ENCODE measurements around the gene ROBO2. TPM values are rescaled to one million over a fixed set of nuclear protein-coding genes. Genes with fewer than 3 reads are reported as not detected.

The ROBO2 gene
- total and polyA plus RNA-seq, 10 donors, result 0.41 to 14.8 (median 5.2) TPM

DNA sequence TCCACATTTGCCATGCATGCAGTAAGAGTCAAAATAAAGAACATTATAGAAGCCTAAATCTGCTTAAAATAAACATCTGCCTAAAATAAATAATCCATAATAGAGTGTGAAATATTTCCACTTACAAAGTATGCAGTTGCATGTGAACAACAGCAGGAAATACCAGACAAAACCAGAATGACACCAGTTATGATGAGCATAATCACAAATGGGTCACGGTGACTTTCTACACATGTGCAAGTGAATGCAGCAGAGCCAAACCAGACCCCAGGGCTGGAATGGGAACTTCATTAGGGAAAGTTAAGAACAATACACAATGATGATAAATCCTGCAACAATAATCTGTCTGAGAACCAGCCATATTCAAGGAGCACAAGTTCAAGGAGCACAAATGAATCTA lies 615.5 kb downstream of the ROBO2 start:
- H3K4me3 ChIP-seq, result no peak overlapping the region
- H3K36me3 ChIP-seq, result no peaks in the 10 kb centered on the region
- TF ChIP-seq POLR2AphosphoS5 (IDR thresholded peaks at IDR 0.05), result no peak
- TF ChIP-seq, protein P1, sequence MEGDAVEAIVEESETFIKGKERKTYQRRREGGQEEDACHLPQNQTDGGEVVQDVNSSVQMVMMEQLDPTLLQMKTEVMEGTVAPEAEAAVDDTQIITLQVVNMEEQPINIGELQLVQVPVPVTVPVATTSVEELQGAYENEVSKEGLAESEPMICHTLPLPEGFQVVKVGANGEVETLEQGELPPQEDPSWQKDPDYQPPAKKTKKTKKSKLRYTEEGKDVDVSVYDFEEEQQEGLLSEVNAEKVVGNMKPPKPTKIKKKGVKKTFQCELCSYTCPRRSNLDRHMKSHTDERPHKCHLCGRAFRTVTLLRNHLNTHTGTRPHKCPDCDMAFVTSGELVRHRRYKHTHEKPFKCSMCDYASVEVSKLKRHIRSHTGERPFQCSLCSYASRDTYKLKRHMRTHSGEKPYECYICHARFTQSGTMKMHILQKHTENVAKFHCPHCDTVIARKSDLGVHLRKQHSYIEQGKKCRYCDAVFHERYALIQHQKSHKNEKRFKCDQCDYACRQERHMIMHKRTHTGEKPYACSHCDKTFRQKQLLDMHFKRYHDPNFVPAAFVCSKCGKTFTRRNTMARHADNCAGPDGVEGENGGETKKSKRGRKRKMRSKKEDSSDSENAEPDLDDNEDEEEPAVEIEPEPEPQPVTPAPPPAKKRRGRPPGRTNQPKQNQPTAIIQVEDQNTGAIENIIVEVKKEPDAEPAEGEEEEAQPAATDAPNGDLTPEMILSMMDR (IDR thresholded peaks at IDR 0.05 in 8 of 11, conservative IDR thresholded peaks at IDR 0.05 in 3 of 11), result no peak
- TF ChIP-seq POLR2A (IDR thresholded peaks at IDR 0.05), result no peak
- intact Hi-C loops (cut with DNase I; ENCODE audit: low total_unique reads), result no loop called here
- DNase-seq, result no peak
- H3K27ac ChIP-seq, result no peak overlapping the region
- peaks cover 0 to 18% (median 13%) of the 10 kb centered on the region in 8 donors for H3K9me3 ChIP-seq
- 52 to 94% (median 81%) methylated on average over 1 of the region's 1 CpG for WGBS, 5 donors
- no peaks in the 10 kb centered on the region for H3K4me1 ChIP-seq
- H3K27me3 ChIP-seq (replicated peaks in 1 of 7), result no peaks in the 10 kb centered on the region

DNA sequence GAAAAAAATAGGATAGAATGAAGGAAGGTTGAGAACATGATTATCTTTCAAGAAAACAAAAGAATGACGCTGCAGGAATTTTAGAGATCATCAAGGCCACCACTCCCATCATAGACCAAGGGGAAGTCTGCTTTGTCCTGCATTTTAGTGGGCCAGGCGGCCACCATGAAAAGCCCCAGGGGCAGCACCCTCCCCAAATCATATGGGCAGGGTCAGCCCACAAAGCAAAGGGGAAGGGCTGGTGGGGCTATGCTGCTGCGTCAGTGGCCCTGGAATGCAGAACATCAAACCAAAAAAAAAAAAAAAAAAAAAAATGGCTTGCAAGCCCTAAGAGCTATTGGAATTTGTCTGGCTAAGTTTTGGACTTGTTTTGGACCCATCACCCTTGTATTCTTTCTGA lies 620.8 kb downstream of the ROBO2 start:
- Histone ChIP-seq H3K9me3 (peaks cover 0 to 53% (median 20%) of the 10 kb centered on the region in 8 donors), H3K36me3 (no peaks in the 10 kb centered on the region), H3K4me1 (no peaks in the 10 kb centered on the region), H3K4me3 (no peak overlapping the region), H3K27ac (no peak overlapping the region), H3K27me3 (replicated peaks in 1 of 7) (no peaks in the 10 kb centered on the region)
- DNase-seq, result no peak
- intact Hi-C loops (cut with DNase I; ENCODE audit: low total_unique reads), result no loop called here
- 64 to 83% (median 73%) methylated on average over 3 of the region's 3 CpGs for WGBS, 5 donors
- TF ChIP-seq POLR2A (IDR thresholded peaks at IDR 0.05) (no peak), POLR2AphosphoS5 (IDR thresholded peaks at IDR 0.05) (no peak)
- TF ChIP-seq, protein P1 (IDR thresholded peaks at IDR 0.05 in 8 of 11, conservative IDR thresholded peaks at IDR 0.05 in 3 of 11), result no peak

DNA sequence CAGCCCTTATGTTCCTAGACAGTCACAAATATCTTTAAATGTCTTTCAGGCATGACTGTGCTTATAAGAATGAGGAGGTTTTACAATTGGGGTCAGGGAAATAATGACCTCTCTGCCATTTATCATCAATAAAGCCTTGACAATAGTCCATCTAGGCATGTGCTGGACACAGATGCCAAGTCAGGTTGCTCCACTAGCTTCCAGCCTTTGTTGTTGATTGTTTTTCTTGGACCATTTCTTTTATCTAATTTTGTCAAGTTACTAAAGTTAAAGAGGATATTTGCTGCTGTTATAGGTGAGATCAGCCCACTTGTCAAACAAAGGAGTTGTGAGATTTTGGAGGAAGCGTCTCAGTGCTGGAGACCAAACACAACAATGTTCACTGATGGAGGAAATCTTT lies 628.0 kb downstream of the ROBO2 start:
- H3K27me3 ChIP-seq (replicated peaks in 1 of 7), result no peaks in the 10 kb centered on the region
- no peaks in the 10 kb centered on the region for H3K4me1 ChIP-seq
- no peak for DNase-seq
- intact Hi-C loops (cut with DNase I; ENCODE audit: low total_unique reads), result no loop called here
- H3K27ac ChIP-seq, result no peak overlapping the region
- no peaks in the 10 kb centered on the region for H3K36me3 ChIP-seq
- TF ChIP-seq POLR2A (IDR thresholded peaks at IDR 0.05), result no peak
- no peak overlapping the region for H3K4me3 ChIP-seq
- WGBS, 5 donors, result 27 to 45% (median 34%) methylated on average over 1 of the region's 1 CpG
- H3K9me3 ChIP-seq, result peaks cover 0 to 33% (median 2%) of the 10 kb centered on the region in 8 donors

DNA sequence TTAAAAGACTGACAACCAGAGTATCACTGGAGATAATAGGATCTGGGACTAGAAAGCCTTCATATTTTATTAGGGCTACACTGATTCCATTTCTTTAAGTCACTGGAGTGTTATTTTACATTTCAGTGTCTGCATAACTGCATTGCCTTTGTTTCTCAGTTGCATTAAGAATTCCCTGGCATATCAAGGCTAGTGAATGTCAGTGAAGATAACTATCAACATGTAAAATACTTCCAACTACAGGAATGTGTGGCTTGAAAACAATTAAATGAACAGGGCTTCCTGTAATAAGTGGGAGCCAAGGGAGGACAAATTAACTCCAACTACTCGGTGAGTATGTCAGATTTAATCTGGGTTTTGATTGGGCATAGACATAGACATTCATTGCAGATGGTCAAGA lies 628.5 kb downstream of the ROBO2 start:
- H3K4me1 ChIP-seq, result no peaks in the 10 kb centered on the region
- DNase-seq, result no peak
- H3K9me3 ChIP-seq, result peaks cover 0 to 30% (median 2%) of the 10 kb centered on the region in 8 donors
- 20 to 40% (median 33%) methylated on average over 1 of the region's 1 CpG for WGBS, 5 donors
- no peak overlapping the region for H3K4me3 ChIP-seq
- no peaks in the 10 kb centered on the region for H3K27me3 ChIP-seq (replicated peaks in 1 of 7)
- H3K36me3 ChIP-seq, result no peaks in the 10 kb centered on the region
- H3K27ac ChIP-seq, result no peak overlapping the region
- intact Hi-C loops (cut with DNase I; ENCODE audit: low total_unique reads), result no loop called here
- no peak for TF ChIP-seq POLR2AphosphoS5 (IDR thresholded peaks at IDR 0.05)
- TF ChIP-seq POLR2A (IDR thresholded peaks at IDR 0.05), result no peak
- TF ChIP-seq, protein P1 (IDR thresholded peaks at IDR 0.05 in 8 of 11, conservative IDR thresholded peaks at IDR 0.05 in 3 of 11), result no peak

DNA sequence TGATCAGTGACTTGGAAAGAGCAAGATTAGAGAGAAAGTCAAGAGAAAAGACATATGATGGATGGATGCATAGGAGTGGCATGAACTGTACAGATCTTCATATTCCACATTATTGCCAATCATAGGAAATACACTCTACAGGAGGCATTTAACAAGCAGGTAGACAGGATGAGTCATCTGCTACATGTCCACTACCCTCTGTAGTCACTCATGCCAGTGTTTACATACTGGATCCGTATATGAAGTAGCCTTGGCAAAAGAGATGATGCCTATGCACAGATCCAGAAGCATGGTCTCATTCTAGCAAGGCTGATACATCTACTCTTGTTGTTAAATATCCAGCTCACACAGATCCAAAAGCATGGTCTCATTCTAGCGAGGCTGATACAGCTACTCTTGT lies 632.1 kb downstream of the ROBO2 start:
- DNase-seq, result no peak
- H3K36me3 ChIP-seq, result no peaks in the 10 kb centered on the region
- intact Hi-C loops (cut with DNase I; ENCODE audit: low total_unique reads), result no loop called here
- 70 to 92% (median 86%) methylated on average over 2 of the region's 2 CpGs for WGBS, 5 donors
- no peak overlapping the region for H3K4me3 ChIP-seq
- no peaks in the 10 kb centered on the region for H3K27me3 ChIP-seq (replicated peaks in 1 of 7)
- H3K9me3 ChIP-seq, result peaks cover 0 to 31% (median 2%) of the 10 kb centered on the region in 8 donors
- H3K4me1 ChIP-seq, result no peaks in the 10 kb centered on the region
- no peak overlapping the region for H3K27ac ChIP-seq
- TF ChIP-seq POLR2A (IDR thresholded peaks at IDR 0.05) (no peak), POLR2AphosphoS5 (IDR thresholded peaks at IDR 0.05) (no peak)
- TF ChIP-seq, protein P1 (IDR thresholded peaks at IDR 0.05 in 8 of 11, conservative IDR thresholded peaks at IDR 0.05 in 3 of 11), result no peak
